GM12892 (cell line): ENCODE measurements around the gene ETV2.
"Not testable (repeated sequence)": the region's sequence is repeated elsewhere in the genome, so short reads cannot be mapped to it uniquely, and the experiment has no call there.

Experiments used
- POLR2A ChIP-seq: IDR thresholded peaks from 2 replicates; pipeline ENCODE4 v1.6.1; 2011; ENCODE audit warnings: low read depth, low read length, control low read depth
- POLR2AphosphoS5 ChIP-seq: IDR thresholded peaks from 2 replicates; pipeline ENCODE4 v1.6.1; 2011; ENCODE audit warnings: low read depth, low read length, control low read depth

- TF ChIP-seq POLR2A, POLR2AphosphoS5: not testable (repeated sequence)
Observed at GRCh38 chr19:35654828-35655227, 13.3 kb downstream of the ETV2 start.
